IMR-90 (cell line): Measurements from ENCODE around the gene CABS1. TPM values are rescaled to one million over a fixed set of nuclear protein-coding genes. Genes with fewer than 3 reads are reported as not detected.

ENCODE experiments used
- ATAC-seq: fragments of 200-7000 bp; cut with Tn5 transposase; 2 replicates; pipeline ENCODE4 v1.9.1; 2020; ENCODE audit warnings: low read depth, mild to moderate bottlenecking, moderate library complexity
- BruUV-seq: library from RNA; stranded (reverse); fragments of 400-500 nt; replicated peaks from 2 replicates; lab custom pipeline; 2021; lab: Mats Ljungman, UMichigan
- CTCF ChIA-PET: fragments of 300-600 bp; formaldehyde crosslinking; extraction: SDS; loops from one replicate; lab custom pipeline; 2021; ENCODE audit warnings: antibody characterized with exemption; lab: Yijun Ruan, JAX
- POLR2A ChIA-PET: fragments of 300-600 bp; sonication (Branson Sonifier 250); formaldehyde crosslinking; loops from one replicate; lab custom pipeline; 2022; ENCODE audit warnings: antibody characterized with exemption; ENCODE audit not compliant: unreplicated experiment; lab: Charles Lee
- DNase-seq: peaks from one replicate; pipeline ENCODE4 v3.0.0; 2013
- H2AFZ ChIP-seq: replicated peaks from 2 replicates; pipeline ENCODE3; 2013; ENCODE audit warnings: low read length, mild to moderate bottlenecking; ENCODE audit not compliant: poor library complexity
- H2AK5ac ChIP-seq: 2 replicates; pipeline ENCODE4 v1.6.1; 2013; ENCODE audit warnings: low read depth, low read length, inconsistent platforms
- H2AK9ac ChIP-seq: replicated peaks from 2 replicates; pipeline ENCODE3; 2013; ENCODE audit warnings: mild to moderate bottlenecking, low read depth, low read length, moderate library complexity; ENCODE audit not compliant: poor library complexity
- H2BK120ac ChIP-seq: 2 replicates; pipeline ENCODE4 v1.6.1; 2013; ENCODE audit warnings: low read depth, low read length, inconsistent platforms
- H2BK15ac ChIP-seq: 3 replicates; pipeline ENCODE4 v1.6.1; 2013; ENCODE audit warnings: low read depth, low read length, inconsistent platforms
- H2BK20ac ChIP-seq: 2 replicates; pipeline ENCODE4 v1.6.1; 2013; ENCODE audit warnings: low read depth, mild to moderate bottlenecking, inconsistent platforms, low read length, moderate library complexity
- H2BK5ac ChIP-seq: 2 replicates; pipeline ENCODE4 v1.6.1; 2013; ENCODE audit warnings: mild to moderate bottlenecking, low read depth, low read length, inconsistent platforms; ENCODE audit not compliant: poor library complexity, severe bottlenecking
- H3K14ac ChIP-seq: replicated peaks from 2 replicates; pipeline ENCODE4 v1.6.1; 2013; ENCODE audit warnings: low read depth, low read length, inconsistent platforms
- H3K18ac ChIP-seq: 2 replicates; pipeline ENCODE4 v1.6.1; 2013; ENCODE audit warnings: low read depth, low read length, control low read depth
- H3K23ac ChIP-seq: 2 replicates; pipeline ENCODE4 v1.6.1; 2013; ENCODE audit warnings: low read depth, low read length, inconsistent platforms
- H3K27ac ChIP-seq: 2 replicates; pipeline ENCODE4 v1.5.1; 2013; ENCODE audit warnings: mild to moderate bottlenecking, control low read depth, low read length; ENCODE audit not compliant: insufficient read depth
- H3K27me3 ChIP-seq: 2 replicates; pipeline ENCODE4 v1.6.1; 2013; ENCODE audit warnings: low read length; ENCODE audit not compliant: control insufficient read depth, insufficient read depth
- H3K36me3 ChIP-seq: 2 replicates; pipeline ENCODE4 v1.6.1; 2013; ENCODE audit warnings: low read length, mixed read lengths; ENCODE audit not compliant: control insufficient read depth, insufficient read depth
- H3K4ac ChIP-seq: 2 replicates; pipeline ENCODE4 v1.6.1; 2013; ENCODE audit warnings: low read depth, low read length, inconsistent platforms
- H3K4me1 ChIP-seq: 2 replicates; pipeline ENCODE4 v1.6.1; 2013; ENCODE audit warnings: low read length, mixed read lengths; ENCODE audit not compliant: control insufficient read depth, insufficient read depth
- H3K4me2 ChIP-seq: 2 replicates; pipeline ENCODE4 v1.6.1; 2013; ENCODE audit warnings: low read depth, mild to moderate bottlenecking, control low read depth, low read length, moderate library complexity
- H3K4me3 ChIP-seq: 2 replicates; pipeline ENCODE4 v1.5.1; 2013; ENCODE audit warnings: low read depth, mild to moderate bottlenecking, control low read depth, low read length, moderate library complexity; ENCODE audit not compliant: insufficient read depth
- H3K56ac ChIP-seq: 2 replicates; pipeline ENCODE4 v1.6.1; 2013; ENCODE audit warnings: low read length, inconsistent platforms; ENCODE audit not compliant: insufficient read depth; ENCODE audit errors: extremely low read depth
- H3K79me1 ChIP-seq, 2 experiments: 2 replicates each; pipeline ENCODE4 v1.6.1; 2013; ENCODE audit warnings: low read length in 2 of 2, inconsistent platforms in 1 of 2, low read depth in 1 of 2
- H3K9ac ChIP-seq: 2 replicates; pipeline ENCODE4 v1.6.1; 2013; ENCODE audit warnings: low read depth, low read length, control low read depth
- H3K9me1 ChIP-seq: 2 replicates; pipeline ENCODE4 v1.6.1; 2013; ENCODE audit warnings: low read length, inconsistent platforms; ENCODE audit not compliant: insufficient read depth
- H3K9me3 ChIP-seq: 2 replicates; pipeline ENCODE4 v1.6.1; 2013; ENCODE audit warnings: low read length; ENCODE audit not compliant: control insufficient read depth, insufficient read depth
- H4K20me1 ChIP-seq: 2 replicates; pipeline ENCODE4 v1.6.1; 2013; ENCODE audit warnings: low read length, inconsistent platforms; ENCODE audit not compliant: insufficient read depth
- H4K5ac ChIP-seq: 2 replicates; pipeline ENCODE4 v1.6.1; 2013; ENCODE audit warnings: mild to moderate bottlenecking, low read depth, low read length, control low read depth
- H4K8ac ChIP-seq, 2 experiments: 2 replicates each; pipeline ENCODE4 v1.6.1; 2013; ENCODE audit warnings: low read depth in 2 of 2, low read length in 2 of 2, control low read depth in 1 of 2, inconsistent platforms in 1 of 2
- H4K91ac ChIP-seq: 2 replicates; pipeline ENCODE4 v1.6.1; 2013; ENCODE audit warnings: low read depth, low read length, inconsistent platforms; ENCODE audit not compliant: insufficient read depth
- FOS ChIP-seq: fragments of 150-350 bp; IDR thresholded peaks from 2 replicates; pipeline ENCODE4 v1.6.1; 2016; ENCODE audit warnings: low read depth, low read length
- MAFK ChIP-seq: IDR thresholded peaks from 2 replicates; pipeline ENCODE4 v1.6.1; 2012; ENCODE audit warnings: low read depth, low read length, improper control_type of control experiment
- POLR2A ChIP-seq: IDR thresholded peaks from 2 replicates; pipeline ENCODE4 v1.6.1; 2012; ENCODE audit warnings: mild to moderate bottlenecking, low read depth, low read length
- RAD21 ChIP-seq: IDR thresholded peaks from 2 replicates; pipeline ENCODE4 v1.6.1; 2012; ENCODE audit warnings: low read length, improper control_type of control experiment
- RFX5 ChIP-seq: IDR thresholded peaks from 2 replicates; pipeline ENCODE4 v1.8.0; 2012; ENCODE audit warnings: low read depth, mild to moderate bottlenecking, low read length, moderate library complexity
- USF2 ChIP-seq: fragments of 150-350 bp; IDR thresholded peaks from 2 replicates; pipeline ENCODE4 v1.6.1; 2017; ENCODE audit warnings: mild to moderate bottlenecking, antibody characterized with exemption, low read length, low read depth
- WGBS, 2 experiments: methylation state at CpG; one replicate each; pipeline versions ENCODE4 v1.1.5 to v1.1.7; 2013; ENCODE audit warnings: missing lambda C conversion rate in 2 of 2; ENCODE audit not compliant: insufficient read length in 1 of 2; ENCODE audit errors: extremely low coverage in 2 of 2; 5-methylcytosine and 5-hydroxymethylcytosine counted together
- dilution Hi-C: fragments of 300-500 bp; cut with HindIII; formaldehyde crosslinking; loops from one replicate; pipeline ENCODE4 v1.14.3; 2018; ENCODE audit warnings: low sequenced_read_pairs; ENCODE audit not compliant: unreplicated experiment
- in situ Hi-C: fragments of 300-500 bp; cut with MboI; formaldehyde crosslinking; loops from 3 replicates; pipeline ENCODE4 v1.14.3; 2019; ENCODE audit warnings: low sequenced_read_pairs, inconsistent platforms, mixed read lengths
- intact Hi-C: fragments of 100-400 bp; cut with micrococcal nuclease; formaldehyde crosslinking; loops from 2 replicates; pipeline ENCODE4 v1.10.0; 2022
- polyA plus RNA-seq, 3 experiments: library from polyadenylated mRNA; depleted of rRNA; stranded (reverse); fragments of >200 nt; gene quantifications; 2 replicates each; pipeline ENCODE4 v1.2.3, GENCODE V29; 2012; ENCODE audit warnings: low replicate concordance in 1 of 3
- total RNA-seq: library from RNA; depleted of rRNA; stranded (reverse); fragments of >200 nt; gene quantifications from 2 replicates; pipeline ENCODE4 v1.2.3, GENCODE V29; 2012
- TF ChIP-seq, protein P1 (sequence below): conservative IDR thresholded peaks from 2 replicates; pipeline ENCODE4 v1.5.1; 2012; ENCODE audit warnings: mild to moderate bottlenecking, low read depth, low read length, improper control_type of control experiment

CABS1 gene
- total and polyA plus RNA-seq, 2 of the 4 experiments (the other 2 are of a cell fraction) = not detected

DNA sequence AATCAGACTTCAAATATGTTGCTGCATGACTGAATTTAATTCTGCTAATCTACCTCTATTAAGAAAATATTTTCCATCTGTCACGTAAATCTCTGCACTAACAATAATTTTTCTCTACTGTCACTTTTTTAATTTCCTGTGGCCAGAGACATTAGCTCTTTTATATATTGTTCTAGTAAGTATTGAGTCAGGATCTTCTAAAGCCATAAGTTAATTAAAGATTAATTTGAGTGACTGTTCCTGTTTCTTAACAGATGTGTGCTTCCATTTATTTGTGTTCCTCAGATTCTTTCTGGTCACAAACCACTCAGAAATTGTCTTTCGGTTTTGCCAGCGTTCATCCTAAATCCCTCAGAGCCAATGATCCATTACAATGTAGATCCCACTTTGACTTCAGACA is 45.8 kb downstream of the CABS1 start:
- H2BK15ac ChIP-seq = no peak overlapping the region
- no peak overlapping the region for H2AFZ ChIP-seq
- in situ Hi-C loops (no loop called here), dilution Hi-C loops (no loop called here), intact Hi-C loops (no loop called here)
- TF ChIP-seq RAD21 (no peak), USF2 (no peak), FOS (no peak), MAFK (no peak), POLR2A (no peak), RFX5 (no peak)
- TF ChIP-seq, protein P1, sequence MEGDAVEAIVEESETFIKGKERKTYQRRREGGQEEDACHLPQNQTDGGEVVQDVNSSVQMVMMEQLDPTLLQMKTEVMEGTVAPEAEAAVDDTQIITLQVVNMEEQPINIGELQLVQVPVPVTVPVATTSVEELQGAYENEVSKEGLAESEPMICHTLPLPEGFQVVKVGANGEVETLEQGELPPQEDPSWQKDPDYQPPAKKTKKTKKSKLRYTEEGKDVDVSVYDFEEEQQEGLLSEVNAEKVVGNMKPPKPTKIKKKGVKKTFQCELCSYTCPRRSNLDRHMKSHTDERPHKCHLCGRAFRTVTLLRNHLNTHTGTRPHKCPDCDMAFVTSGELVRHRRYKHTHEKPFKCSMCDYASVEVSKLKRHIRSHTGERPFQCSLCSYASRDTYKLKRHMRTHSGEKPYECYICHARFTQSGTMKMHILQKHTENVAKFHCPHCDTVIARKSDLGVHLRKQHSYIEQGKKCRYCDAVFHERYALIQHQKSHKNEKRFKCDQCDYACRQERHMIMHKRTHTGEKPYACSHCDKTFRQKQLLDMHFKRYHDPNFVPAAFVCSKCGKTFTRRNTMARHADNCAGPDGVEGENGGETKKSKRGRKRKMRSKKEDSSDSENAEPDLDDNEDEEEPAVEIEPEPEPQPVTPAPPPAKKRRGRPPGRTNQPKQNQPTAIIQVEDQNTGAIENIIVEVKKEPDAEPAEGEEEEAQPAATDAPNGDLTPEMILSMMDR = no peak
- no peaks in the 10 kb centered on the region for H3K27me3 ChIP-seq
- no peak overlapping the region for H3K56ac ChIP-seq
- H2AK9ac ChIP-seq = no peak overlapping the region
- no peak overlapping the region for H2BK120ac ChIP-seq
- H3K18ac ChIP-seq = no peak overlapping the region
- no peak overlapping the region for H2BK5ac ChIP-seq
- H3K4me3 ChIP-seq = no peak overlapping the region
- WGBS, 2 experiments = no CpG with 5 or more reads among the region's 3 CpGs
- no peaks in the 10 kb centered on the region for H3K9me1 ChIP-seq
- ATAC-seq (no peak), DNase-seq (no peak)
- H3K4ac ChIP-seq = no peak overlapping the region
- no peaks in the 10 kb centered on the region for H3K9me3 ChIP-seq
- no peak overlapping the region for H3K27ac ChIP-seq
- H4K20me1 ChIP-seq = no peaks in the 10 kb centered on the region
- POLR2A ChIA-PET = no interaction called here
- CTCF ChIA-PET = no interaction called here
- no peak overlapping the region for H4K91ac ChIP-seq
- H3K4me1 ChIP-seq = no peaks in the 10 kb centered on the region
- H3K4me2 ChIP-seq = no peak overlapping the region
- H2BK20ac ChIP-seq = no peak overlapping the region
- BruUV-seq = no TSS peak
- no peak overlapping the region for H4K5ac ChIP-seq
- no peak overlapping the region for H3K14ac ChIP-seq
- H3K36me3 ChIP-seq = no peaks in the 10 kb centered on the region
- no peak overlapping the region for H4K8ac ChIP-seq
- no peak overlapping the region for H2AK5ac ChIP-seq
- no peaks in the 10 kb centered on the region for H3K79me1 ChIP-seq
- H3K23ac ChIP-seq = no peak overlapping the region
- no peak overlapping the region for H3K9ac ChIP-seq
